ENCODE results near the gene ALDH16A1. TPM values are rescaled to one million over a fixed set of nuclear protein-coding genes. Genes with fewer than 3 reads are reported as not detected.

Gene ALDH16A1
- total and polyA plus RNA-seq, 2 donors (not counting 3 experiments of a cell fraction or from before 2014, with no cell fraction given): 27.6 to 33.2 TPM

DNA sequence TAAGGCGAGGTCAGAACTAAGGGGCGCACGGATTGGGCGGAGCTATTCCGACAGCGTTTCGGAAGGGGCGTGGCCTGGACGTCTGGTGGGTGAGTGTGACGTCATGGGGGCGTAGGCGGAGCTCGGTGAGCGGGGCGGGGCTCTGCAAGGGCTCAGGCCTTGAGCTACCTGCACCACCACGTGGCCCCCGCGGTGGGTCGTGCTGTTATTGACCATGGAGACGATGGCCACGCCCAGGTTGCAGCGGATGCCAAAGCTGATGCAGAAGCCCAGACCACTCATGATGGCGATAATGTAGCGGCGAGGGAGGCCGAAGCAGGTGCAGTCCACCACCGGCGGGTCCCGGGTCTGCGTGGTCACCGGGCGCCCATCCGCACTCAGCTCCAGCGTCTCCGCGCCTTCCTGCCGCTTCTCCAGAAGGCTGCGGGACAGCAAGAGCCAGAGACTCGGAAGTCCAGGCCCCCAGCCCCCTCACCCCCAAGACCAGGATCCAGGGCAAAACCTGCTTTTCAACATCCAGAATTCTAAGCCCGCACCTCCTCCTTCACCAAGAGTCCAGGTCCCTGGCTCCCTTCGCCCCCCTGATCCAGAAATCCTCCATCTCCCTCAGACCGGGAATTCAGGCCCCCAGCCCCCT, 16.5 kb upstream of the ALDH16A1 start:
- intact Hi-C loops (cut with micrococcal nuclease) (no loop called here), dilution Hi-C loops (cut with MboI; ENCODE audit: extremely low pct_ligation_motif_present, low sequenced_read_pairs) (no loop called here)
- DNase-seq (ENCODE audit: low read depth, low spot score) (no peak), FAIRE-seq (no peak)
- H3K9me3 ChIP-seq (replicated peaks; ENCODE audit: control insufficient read depth, insufficient read depth, low read length): no peaks in the 10 kb centered on the region
- no peak overlapping the region for H3K4me2 ChIP-seq (ENCODE audit: insufficient read depth, low read length)
- no peak overlapping the region for H3K9ac ChIP-seq (replicated peaks; ENCODE audit: extremely low read depth, insufficient read depth, low read length)
- no peaks in the 10 kb centered on the region for H4K20me1 ChIP-seq (replicated peaks; ENCODE audit: control insufficient read depth, extremely low read depth, insufficient read depth, low read length)
- no peaks in the 10 kb centered on the region for H3K36me3 ChIP-seq (ENCODE audit: control insufficient read depth in 2 of 2, extremely low read depth in 1 of 2, insufficient read depth in 2 of 2, low read length in 2 of 2)
- ChIA-PET CTCF (interaction anchor here (1.2 kb wide), 2 partner anchors 18 to 20 kb away, joined by 3 read pairs; no protein-coding TSS in a partner anchor), POLR2A (no interaction called here)
- H2AFZ ChIP-seq (ENCODE audit: low read depth, low read length): no peak overlapping the region
- TF ChIP-seq EZH2 (IDR thresholded peaks at IDR 0.05; ENCODE audit: borderline replicate concordance, low read depth, low read length, severe bottlenecking): peak; percentile 91
- no peak for TF ChIP-seq FOS (IDR thresholded peaks at IDR 0.05; ENCODE audit: borderline replicate concordance, insufficient read depth, low read length)
- H3K4me1 ChIP-seq (ENCODE audit: control insufficient read depth, extremely low read depth, insufficient read depth, low read length): peaks cover 3% of the 10 kb centered on the region
- H3K4me3 ChIP-seq (replicated peaks in 1 of 3; ENCODE audit: insufficient read depth in 1 of 3, low read depth in 1 of 3, low read length in 3 of 3): no peak overlapping the region
- H3K27me3 ChIP-seq (ENCODE audit: control insufficient read depth in 2 of 2, insufficient read depth in 2 of 2, low read length in 2 of 2): peaks cover 77 to 85% of the 10 kb centered on the region in 2 experiments
- H3K79me2 ChIP-seq (ENCODE audit: control insufficient read depth, insufficient read depth, low read length): no peaks in the 10 kb centered on the region
- no peak overlapping the region for H3K27ac ChIP-seq (ENCODE audit: insufficient read depth, low read depth, low read length)
- no peaks in the 10 kb centered on the region for H3K9me1 ChIP-seq (replicated peaks; ENCODE audit: control insufficient read depth, extremely low read depth, insufficient read depth, low read length)
- BruUV-seq (replicated peaks): no TSS peak

GRCh38 chr19:49437231-49437630, 15.8 kb upstream of the ALDH16A1 start:
- Histone ChIP-seq H3K9me1 (replicated peaks; ENCODE audit: control insufficient read depth, extremely low read depth, insufficient read depth, low read length) (no peaks in the 10 kb centered on the region), H3K4me2 (ENCODE audit: insufficient read depth, low read length) (no peak overlapping the region), H3K9me3 (replicated peaks; ENCODE audit: control insufficient read depth, insufficient read depth, low read length) (no peaks in the 10 kb centered on the region), H4K20me1 (replicated peaks; ENCODE audit: control insufficient read depth, extremely low read depth, insufficient read depth, low read length) (no peaks in the 10 kb centered on the region), H3K4me3 (replicated peaks in 1 of 3; ENCODE audit: insufficient read depth in 1 of 3, low read depth in 1 of 3, low read length in 3 of 3) (no peak overlapping the region), H3K4me1 (ENCODE audit: control insufficient read depth, extremely low read depth, insufficient read depth, low read length) (peaks cover 3% of the 10 kb centered on the region), H2AFZ (ENCODE audit: low read depth, low read length) (no peak overlapping the region), H3K36me3 (ENCODE audit: control insufficient read depth in 2 of 2, extremely low read depth in 1 of 2, insufficient read depth in 2 of 2, low read length in 2 of 2) (no peaks in the 10 kb centered on the region), H3K79me2 (ENCODE audit: control insufficient read depth, insufficient read depth, low read length) (no peaks in the 10 kb centered on the region), H3K27me3 (ENCODE audit: control insufficient read depth in 2 of 2, insufficient read depth in 2 of 2, low read length in 2 of 2) (peaks cover 78 to 86% of the 10 kb centered on the region in 2 experiments), H3K27ac (ENCODE audit: insufficient read depth, low read depth, low read length) (no peak overlapping the region), H3K9ac (replicated peaks; ENCODE audit: extremely low read depth, insufficient read depth, low read length) (no peak overlapping the region)
- TF ChIP-seq GATA2 (IDR thresholded peaks at IDR 0.05; ENCODE audit: insufficient read depth, insufficient read length, low read depth, low read length): no peak
- POLR2A ChIA-PET: no interaction called here
- intact Hi-C loops (cut with micrococcal nuclease): no loop called here
- FAIRE-seq: no peak
- no peak for DNase-seq (ENCODE audit: low read depth, low spot score)
- CTCF ChIA-PET: no interaction called here
- BruUV-seq (replicated peaks): no TSS peak
- dilution Hi-C loops (cut with MboI; ENCODE audit: extremely low pct_ligation_motif_present, low sequenced_read_pairs): no loop called here
